ENCODE data around the gene CDC14B.
"Not testable (repeated sequence)": the region's sequence is repeated elsewhere in the genome, so short reads cannot be mapped to it uniquely, and the experiment has no call there.

The CDC14B gene

DNA sequence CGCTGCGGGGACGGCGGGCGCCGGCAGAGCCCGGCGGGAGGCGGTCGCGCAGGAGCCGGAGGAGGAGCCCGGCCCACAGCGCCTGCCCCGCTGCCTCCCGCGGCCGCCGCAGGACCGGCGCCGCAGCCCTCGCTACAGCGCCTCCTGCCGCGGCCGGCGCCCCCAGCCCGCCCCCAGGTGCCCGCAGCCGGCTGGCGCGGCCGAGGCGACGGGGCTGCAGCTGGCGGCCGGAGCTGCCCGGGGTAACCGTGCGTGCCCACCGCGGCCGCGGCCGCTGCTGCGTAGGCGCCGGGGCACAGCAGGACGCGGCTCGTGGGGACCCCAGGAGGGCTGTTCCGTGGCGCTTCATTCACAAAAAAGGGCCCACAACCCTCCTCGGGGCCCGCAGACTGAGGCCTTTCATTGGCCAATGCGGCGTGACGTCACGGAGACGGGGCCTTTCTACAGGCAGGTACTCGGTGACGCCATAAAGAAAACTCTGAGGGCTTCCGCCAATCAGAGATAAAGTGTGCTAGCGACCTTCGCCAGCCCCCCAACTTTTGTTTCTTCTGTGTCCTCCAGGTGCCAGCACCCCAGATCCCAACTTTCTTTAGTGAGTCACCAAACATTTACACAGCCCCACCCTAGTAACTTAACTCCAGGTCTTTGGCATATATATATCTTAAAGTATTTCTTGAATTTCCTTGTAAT is at the start of gene CDC14B:
CDC14B (minus strand) TSS at position 353 of the 690 bp plus-strand sequence. CDS start 465 bp downstream, outside the sequence.
- DNase-seq, result peak; percentile 95

GRCh38 chr9:96668868-96669534 is 49.4 kb upstream of the CDC14B start:
- no peak for DNase-seq

GRCh38 chr9:96667363-96667728 is 47.7 kb upstream of the CDC14B start:
- no peak for DNase-seq

- not testable (repeated sequence) for DNase-seq
Observed at GRCh38 chr9:96666653-96667362, 47.2 kb upstream of the CDC14B start.

- DNase-seq, result no peak
Observed at GRCh38 chr9:96665789-96666188, 46.1 kb upstream of the CDC14B start.

DNA sequence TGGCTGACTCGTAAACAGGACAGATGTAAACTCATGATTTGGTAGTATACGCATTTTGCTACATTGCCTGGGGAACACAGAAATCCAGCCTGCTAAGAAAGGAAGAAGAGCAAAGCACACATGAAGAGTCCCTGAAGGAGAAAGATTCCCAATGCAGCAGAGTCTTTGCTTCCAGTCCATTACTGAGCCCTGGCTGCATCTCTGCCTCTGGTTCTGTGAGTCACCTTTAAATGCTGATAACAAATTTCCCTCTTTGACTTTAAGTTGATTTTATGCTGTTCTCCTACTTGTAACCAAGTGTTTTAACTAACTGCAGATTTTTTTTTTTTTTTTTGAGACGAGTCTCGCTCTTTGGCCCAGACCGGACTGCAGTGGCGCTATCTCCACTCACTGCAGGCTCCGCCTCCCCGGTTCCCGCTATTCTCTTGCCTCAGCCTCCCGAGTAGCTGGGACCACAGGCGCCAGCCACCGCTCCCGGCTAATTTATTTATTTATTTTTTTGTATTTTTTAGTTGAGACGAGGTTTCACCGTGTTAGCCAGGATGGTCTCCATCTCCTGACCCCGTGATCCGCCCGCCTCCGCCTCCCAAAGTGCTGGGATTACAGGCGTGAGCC is 44.0 kb upstream of the CDC14B start:
- DNase-seq, result no peak

GRCh38 chr9:96661711-96662110 is 42.1 kb upstream of the CDC14B start:
- no peak for DNase-seq

DNA sequence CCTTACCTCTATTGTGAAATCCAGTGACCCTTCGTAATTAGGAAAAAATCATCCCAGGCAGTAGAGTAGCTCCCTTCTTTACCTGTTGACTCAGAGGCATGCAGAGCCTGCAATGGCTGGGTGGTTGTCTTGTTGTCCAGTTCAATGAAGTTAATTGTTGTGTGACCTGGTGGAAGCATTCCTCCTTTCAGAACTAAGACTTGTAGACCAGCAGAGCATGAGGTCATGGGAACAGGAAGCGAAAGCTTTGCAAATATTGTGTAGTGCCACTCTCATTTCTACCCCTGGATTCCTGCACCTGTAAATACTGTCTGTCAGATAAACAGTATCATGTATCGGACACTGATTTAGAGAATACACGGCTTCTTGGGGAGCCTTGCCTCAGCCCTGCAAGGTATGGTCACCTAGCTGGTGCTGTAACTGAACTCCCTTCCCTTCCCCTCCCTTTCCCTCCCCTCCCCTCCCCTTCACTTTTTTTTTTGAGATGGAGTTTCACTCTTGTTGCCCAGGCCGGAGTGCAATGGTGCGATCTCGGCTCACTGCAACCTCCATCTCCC is 41.1 kb upstream of the CDC14B start:
- no peak for DNase-seq

- DNase-seq, result peak; percentile 65
Observed at GRCh38 chr9:96655198-96655851, 35.7 kb upstream of the CDC14B start, which contains the start of gene PRXL2C. PRXL2C (minus strand) TSS chr9:96655317; CDS start chr9:96655281, 36 bp downstream.

GRCh38 chr9:96654450-96655197 is 35.0 kb upstream of the CDC14B start:
- peak; percentile 58 for DNase-seq

DNA sequence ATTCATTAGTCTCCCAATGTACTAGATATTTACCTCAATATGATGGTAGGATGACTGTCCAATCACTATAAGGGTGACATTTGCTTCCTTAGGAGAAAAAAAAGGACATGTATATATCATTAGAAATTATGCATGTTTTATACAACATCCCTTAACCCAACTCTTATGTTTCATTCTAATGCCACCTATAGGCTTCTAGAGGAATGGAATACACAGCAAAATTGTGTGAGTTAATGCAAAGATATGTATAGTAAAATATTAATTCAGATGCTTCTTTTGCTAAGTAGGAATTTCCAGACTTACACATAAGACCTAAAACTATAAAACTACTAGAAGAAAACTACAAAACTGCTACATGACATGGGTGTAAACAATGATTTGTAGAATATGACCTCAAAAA is 32.0 kb upstream of the CDC14B start:
- no peak for DNase-seq

- no peak for DNase-seq
Observed at GRCh38 chr9:96649620-96650324, 30.1 kb upstream of the CDC14B start.

GRCh38 chr9:96646081-96646991 is 26.7 kb upstream of the CDC14B start:
- DNase-seq, result no peak

GRCh38 chr9:96644137-96644536 is 24.5 kb upstream of the CDC14B start:
- DNase-seq, result no peak

DNA sequence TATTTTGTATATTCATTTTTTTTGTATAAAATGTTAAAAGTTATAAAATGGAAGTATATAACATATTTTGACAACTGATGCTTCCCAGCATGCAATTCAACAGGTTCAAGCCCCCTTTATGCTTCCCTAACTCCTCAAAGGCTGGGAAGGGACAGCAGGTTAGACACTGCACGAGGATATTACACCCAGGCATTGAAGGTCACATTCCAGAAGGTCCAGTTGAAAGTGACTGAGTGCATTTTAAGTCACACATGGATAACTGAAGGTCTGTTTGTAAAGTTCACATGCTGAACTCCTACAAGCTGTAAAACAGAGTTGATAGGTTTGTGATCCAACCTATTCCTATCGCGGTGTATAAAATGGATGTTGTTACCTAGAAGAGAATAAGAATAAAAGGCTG is 21.9 kb upstream of the CDC14B start:
- no peak for DNase-seq

GRCh38 chr9:96638606-96639364 is 19.1 kb upstream of the CDC14B start:
- no peak for DNase-seq

DNA sequence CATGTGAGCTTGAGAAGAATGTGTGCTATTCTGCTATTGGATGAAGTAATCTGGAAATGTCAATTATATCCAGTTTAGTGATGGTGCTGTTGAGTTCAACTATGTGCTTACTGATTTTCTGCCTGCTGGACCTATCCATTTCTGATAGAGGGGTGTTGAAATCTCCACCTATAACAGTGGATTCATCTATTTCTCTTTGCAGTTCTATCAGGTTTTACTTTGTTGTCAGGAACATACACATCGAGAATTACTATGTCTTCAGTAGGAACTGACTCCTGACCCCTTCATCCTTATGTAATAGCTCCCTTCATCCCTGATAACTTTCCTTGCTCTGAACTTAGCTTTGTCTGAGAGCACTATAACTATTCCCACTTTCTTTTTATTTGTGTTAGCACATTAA is 16.7 kb upstream of the CDC14B start:
- no peak for DNase-seq

DNA sequence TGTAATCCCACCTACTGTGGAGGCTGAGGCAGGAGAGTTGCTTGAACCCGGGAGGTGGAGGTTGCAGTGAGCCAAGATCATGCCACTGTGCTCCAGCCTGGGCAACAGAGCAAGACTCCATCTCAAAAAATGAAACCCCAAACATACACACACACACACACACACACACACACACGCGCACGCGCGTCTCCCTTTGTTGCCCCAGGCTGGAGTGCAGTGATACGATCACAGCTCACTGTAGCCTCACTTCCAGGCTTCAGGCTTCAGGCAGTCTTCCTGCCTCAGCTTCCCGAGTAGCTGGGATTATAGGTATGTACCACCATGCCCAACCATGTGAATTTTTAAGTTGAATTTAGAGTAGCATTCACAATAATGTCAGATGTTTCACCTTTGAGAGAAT is 13.9 kb upstream of the CDC14B start:
- not testable (repeated sequence) for DNase-seq

GRCh38 chr9:96626912-96627311 is 7.3 kb upstream of the CDC14B start:
- no peak for DNase-seq
